Neural cell (in vitro differentiated cells): ENCODE results near the gene HSH2D.

ENCODE experiments used
- CTCF ChIP-seq: fragments of 450-650 bp; IDR thresholded peaks from 2 replicates; pipeline ENCODE4 v1.5.1; 2014; ENCODE audit warnings: antibody characterized with exemption, mild to moderate bottlenecking, moderate library complexity; ENCODE audit not compliant: poor library complexity, severe bottlenecking
- EZH2 ChIP-seq: fragments of 200-600, 300-800 bp; shearing (Covaris generic), sonication (generic); IDR thresholded peaks from 2 replicates; pipeline ENCODE4 v1.6.1; 2014; ENCODE audit warnings: antibody characterized with exemption, low read length, borderline replicate concordance, mild to moderate bottlenecking; ENCODE audit not compliant: insufficient read depth, poor library complexity, severe bottlenecking
- RAD21 ChIP-seq: fragments of 450-650 bp; conservative IDR thresholded peaks from 2 replicates; pipeline ENCODE4 v1.6.1; 2014; ENCODE audit warnings: antibody characterized with exemption, mild to moderate bottlenecking, moderate library complexity
- REST ChIP-seq: IDR thresholded peaks from 2 replicates; pipeline ENCODE4 v1.6.1; 2012; ENCODE audit warnings: borderline replicate concordance
- TAF1 ChIP-seq: IDR thresholded peaks from 2 replicates; pipeline ENCODE4 v1.6.1; 2012; ENCODE audit warnings: low read depth

GRCh38 chr19:16180611-16181010 is 37.1 kb downstream of the HSH2D start:
- no peak for TF ChIP-seq CTCF
- TF ChIP-seq REST, result no peak
- TF ChIP-seq EZH2, result no peak
- no peak for TF ChIP-seq RAD21
- TF ChIP-seq TAF1, result no peak
